GM12878 (cell line): ENCODE data around the gene APEX2. TPM values are rescaled to one million over a fixed set of nuclear protein-coding genes. Genes with fewer than 3 reads are reported as not detected.

Experiments used
- ATAC-seq: fragments of 200-7000 bp; cut with Tn5 transposase; 3 replicates; pipeline ENCODE4 v1.9.1; 2020; ENCODE audit warnings: mild to moderate bottlenecking, moderate library complexity
- BruUV-seq: library from RNA; stranded (reverse); fragments of 400-500 nt; replicated peaks from 2 replicates; lab custom pipeline; 2021; lab: Mats Ljungman, UMichigan
- CTCF ChIA-PET: fragments of 300-600 bp; sonication (Branson Sonifier 250); formaldehyde crosslinking; extraction: SDS; loops from one replicate; lab custom pipeline; 2021; ENCODE audit warnings: inconsistent platforms; lab: Yijun Ruan, JAX
- POLR2A ChIA-PET: fragments of 350-600 bp; formaldehyde crosslinking; extraction: SDS; loops from one replicate; lab custom pipeline; 2021; ENCODE audit warnings: inconsistent platforms; lab: Charles Lee
- RAD21 ChIA-PET: fragments of 300-600 bp; sonication (Branson Sonifier 250); formaldehyde crosslinking; loops from one replicate; lab custom pipeline; 2023; ENCODE audit warnings: antibody characterized with exemption; ENCODE audit not compliant: unreplicated experiment; lab: Charles Lee
- SMC1A ChIA-PET: fragments of 300-600 bp; sonication (Branson Sonifier 250); formaldehyde crosslinking; loops from one replicate; lab custom pipeline; 2023; ENCODE audit not compliant: unreplicated experiment, uncharacterized antibody; lab: Charles Lee
- DNase-seq: peaks from one replicate; pipeline ENCODE4 v3.0.0-alpha.2; 2011; ENCODE audit warnings: low read depth, low spot score
- FAIRE-seq: peaks from 3 replicates; lab custom pipeline; 2011; peaks lifted over from hg19 to GRCh38; lab: Jason Lieb, UNC
- H2AFZ ChIP-seq: 2 replicates; pipeline ENCODE4 v1.6.0; 2011; ENCODE audit warnings: low read depth, low read length, control low read depth; ENCODE audit not compliant: control insufficient read depth
- H3K27ac ChIP-seq: 2 replicates; pipeline ENCODE4 v1.5.1; 2011; ENCODE audit warnings: control low read depth; ENCODE audit not compliant: control insufficient read depth, insufficient read depth
- H3K27me3 ChIP-seq, 2 experiments: replicated peaks in 1 of 2; 2 replicates each; pipeline versions ENCODE4 v1.6.0 to v1.6.1; 2011; ENCODE audit warnings: low read length in 1 of 2; ENCODE audit not compliant: control insufficient read depth in 2 of 2, insufficient read depth in 2 of 2
- H3K36me3 ChIP-seq, 2 experiments: 2 replicates each; pipeline ENCODE4 v1.5.1; 2011; ENCODE audit warnings: low read length in 1 of 2; ENCODE audit not compliant: control insufficient read depth in 2 of 2, insufficient read depth in 2 of 2
- H3K4me1 ChIP-seq: 2 replicates; pipeline ENCODE4 v1.6.1; 2011; ENCODE audit warnings: mild to moderate bottlenecking, low read length, moderate library complexity, mixed read lengths; ENCODE audit not compliant: control insufficient read depth, insufficient read depth
- H3K4me2 ChIP-seq: 2 replicates; pipeline ENCODE4 v1.6.0; 2011; ENCODE audit warnings: control low read depth; ENCODE audit not compliant: control insufficient read depth, insufficient read depth
- H3K4me3 ChIP-seq: fragments of 200-600 bp; sonication (generic); 2 replicates; pipeline ENCODE4 v1.5.1; 2016
- H3K79me2 ChIP-seq: 2 replicates; pipeline ENCODE4 v1.6.0; 2011; ENCODE audit warnings: low read length; ENCODE audit not compliant: control insufficient read depth, insufficient read depth
- H3K9ac ChIP-seq: 2 replicates; pipeline ENCODE4 v1.8.0; 2011; ENCODE audit warnings: low read length, control low read depth, mixed read lengths; ENCODE audit not compliant: control insufficient read depth, insufficient read depth
- H3K9me3 ChIP-seq: replicated peaks from 3 replicates; pipeline ENCODE4 v1.5.1; 2011; ENCODE audit warnings: mild to moderate bottlenecking, low read length; ENCODE audit not compliant: control insufficient read depth, insufficient read depth
- H4K20me1 ChIP-seq: 2 replicates; pipeline ENCODE4 v1.6.0; 2011; ENCODE audit not compliant: control insufficient read depth, insufficient read depth
- CHD1 ChIP-seq: IDR thresholded peaks from 2 replicates; pipeline ENCODE4 v1.6.1; 2012; ENCODE audit warnings: low read depth, low read length, improper control_type of control experiment
- ESRRA ChIP-seq: IDR thresholded peaks from 2 replicates; pipeline ENCODE4 v1.6.1; 2012; ENCODE audit warnings: mild to moderate bottlenecking, low read length, improper control_type of control experiment
- ETV6 ChIP-seq, 2 experiments: fragments of 450-650 bp in 1 of 2; IDR thresholded peaks in 1 of 2; conservative IDR thresholded peaks in 1 of 2; 2 replicates each; pipeline ENCODE4 v1.6.1; 2014; ENCODE audit warnings: antibody characterized with exemption in 1 of 2, borderline replicate concordance in 1 of 2, low read depth in 1 of 2, mild to moderate bottlenecking in 1 of 2, moderate library complexity in 1 of 2
- GATAD2B ChIP-seq: fragments of 450-650 bp; conservative IDR thresholded peaks from 2 replicates; pipeline ENCODE4 v1.6.1; 2017; ENCODE audit warnings: low read depth, mild to moderate bottlenecking, moderate library complexity
- JUNB ChIP-seq: IDR thresholded peaks from 2 replicates; pipeline ENCODE4 v1.6.1; 2016; ENCODE audit warnings: antibody characterized with exemption, mild to moderate bottlenecking
- JUND ChIP-seq: IDR thresholded peaks from 2 replicates; pipeline ENCODE4 v1.6.1; 2012; ENCODE audit warnings: low read depth, mild to moderate bottlenecking, low read length, improper control_type of control experiment, moderate library complexity
- MEF2A ChIP-seq: IDR thresholded peaks from 2 replicates; pipeline ENCODE4 v1.6.1; 2011; ENCODE audit warnings: low read depth, mild to moderate bottlenecking, low read length, moderate library complexity; ENCODE audit not compliant: insufficient read depth
- MTA3 ChIP-seq: IDR thresholded peaks from 2 replicates; pipeline ENCODE4 v1.6.1; 2012; ENCODE audit warnings: low read length, inconsistent platforms, borderline replicate concordance
- NFIC ChIP-seq: IDR thresholded peaks from 2 replicates; pipeline ENCODE4 v1.6.1; 2012; ENCODE audit warnings: low read depth, mild to moderate bottlenecking, inconsistent platforms, low read length, moderate library complexity
- NR2F1 ChIP-seq: fragments of 450-650 bp; conservative IDR thresholded peaks from 2 replicates; pipeline ENCODE4 v1.6.1; 2017; ENCODE audit warnings: mild to moderate bottlenecking
- NRF1 ChIP-seq: conservative IDR thresholded peaks from 2 replicates; pipeline ENCODE4 v1.6.1; 2011; ENCODE audit warnings: mild to moderate bottlenecking, low read depth, low read length, improper control_type of control experiment
- PAX5 ChIP-seq: IDR thresholded peaks from 2 replicates; pipeline ENCODE4 v1.6.1; 2011; ENCODE audit warnings: low read depth, low read length, borderline replicate concordance
- PML ChIP-seq: IDR thresholded peaks from 2 replicates; pipeline ENCODE4 v1.6.1; 2012; ENCODE audit warnings: low read length, inconsistent platforms
- RB1 ChIP-seq: fragments of 450-650 bp; formaldehyde crosslinking; IDR thresholded peaks from 2 replicates; pipeline ENCODE4 v1.6.1; 2017; ENCODE audit warnings: mild to moderate bottlenecking, borderline replicate concordance
- TCF3 ChIP-seq: IDR thresholded peaks from 2 replicates; pipeline ENCODE4 v1.6.1; 2012; ENCODE audit warnings: low read depth, mild to moderate bottlenecking, low read length, borderline replicate concordance; ENCODE audit not compliant: insufficient read depth
- WGBS: methylation state at CpG from one replicate; pipeline ENCODE4 v1.1.6; 2016; ENCODE audit warnings: low lambda C conversion rate; ENCODE audit not compliant: insufficient replicate concordance, insufficient coverage; ENCODE audit errors: missing lambda C conversion rate; 5-methylcytosine and 5-hydroxymethylcytosine counted together
- in situ Hi-C: fragments of 300-500 bp; cut with MboI; formaldehyde crosslinking; loops from 9 replicates; pipeline ENCODE4 v1.14.3; 2018; ENCODE audit warnings: mixed read lengths
- intact Hi-C: fragments of 100-400 bp; cut with micrococcal nuclease; formaldehyde crosslinking; loops from one replicate; pipeline ENCODE4 v1.14.2; 2022; ENCODE audit not compliant: unreplicated experiment
- polyA plus RNA-seq, 11 experiments: library from polyadenylated mRNA; depleted of rRNA in 4 of 11; unstranded in 6 of 11; stranded (reverse) in 5 of 11; fragments of >200 nt; fragmentation: Nextera tagmentation in 4 of 11; fragmentation: Illumina TruSeq in 1 of 11; extraction: Ambion mirVana in 4 of 11; extraction: Trizol in 1 of 11; gene quantifications; 1 replicate in 1 of 11; 2 replicates in 10 of 11; pipeline versions ENCODE4 v1.2.1 to v1.2.3, GENCODE V29; 2011 to 2016; ENCODE audit warnings: inconsistent platforms in 2 of 11, missing spikeins in 2 of 11, low read depth in 1 of 11
- total RNA-seq, 4 experiments: library from RNA; depleted of rRNA in 3 of 4; stranded (reverse); fragments of >200 nt in 3 of 4; fragmentation: Illumina TruSeq in 1 of 4; extraction: Trizol in 1 of 4; gene quantifications; 2 replicates each; pipeline versions ENCODE4 v1.2.1 to v1.2.3, GENCODE V29; 2013 to 2021
- TF ChIP-seq, protein P1 (sequence below): fragments of 450-650 bp; IDR thresholded peaks from 2 replicates; pipeline ENCODE4 v1.6.1; 2017; ENCODE audit warnings: mild to moderate bottlenecking
- TF ChIP-seq, protein P2 (sequence below): fragments of 450-650 bp; IDR thresholded peaks from 2 replicates; pipeline ENCODE4 v1.6.1; 2018; ENCODE audit warnings: mild to moderate bottlenecking, low read depth, moderate library complexity; ENCODE audit not compliant: partially characterized antibody

APEX2 gene
- total and polyA plus RNA-seq, 10 of the 15 experiments (the other 5 are each of a cell fraction or from before 2014, with no cell fraction given): 14.9 to 51.7 (median 35.6) TPM

DNA sequence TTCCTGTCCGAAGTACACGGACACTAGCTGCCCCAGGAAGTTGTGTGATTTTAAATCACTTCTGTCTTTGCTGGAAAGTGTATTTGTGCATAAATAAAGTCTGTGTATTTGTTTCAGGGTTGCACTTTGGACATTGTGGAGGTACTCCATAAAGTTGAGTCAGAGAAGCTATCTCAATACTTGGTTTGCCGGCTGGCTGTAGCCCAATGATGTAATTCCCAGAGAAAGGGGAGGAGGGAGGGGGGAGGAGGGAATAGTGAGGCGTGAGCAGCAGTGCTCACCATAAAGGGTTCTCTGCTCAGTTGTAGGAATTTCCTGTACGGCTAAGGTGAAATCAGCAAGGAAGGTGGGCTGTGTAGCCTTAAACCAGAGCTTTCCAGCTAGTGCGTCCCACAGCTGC, 7.5 kb downstream of the APEX2 start:
- no peak for FAIRE-seq

More for the DNA sequence above, 7.5 kb downstream of the APEX2 start:
- ChIA-PET RAD21 (no interaction called here), POLR2A (interaction anchor here (0.7 to 2.9 kb wide), 2 partner anchors 8 to 13 kb away, joined by 3 to 18 read pairs; partner anchors contain the start of gene APEX2), CTCF (no interaction called here), SMC1A (interaction anchor here (0.6 kb wide), 1 partner anchor 47 kb away, joined by 3 read pairs; no protein-coding TSS in a partner anchor)
- H3K9ac ChIP-seq: no peak overlapping the region
- no TSS peak for BruUV-seq
- H3K4me1 ChIP-seq: no peaks in the 10 kb centered on the region
- H2AFZ ChIP-seq: no peak overlapping the region
- ATAC-seq (no peak), DNase-seq (no peak)
- in situ Hi-C loops: loop anchor here (10.0 kb wide), 1 partner anchor 373 kb away; no protein-coding TSS in a partner anchor
- H3K36me3 ChIP-seq: peaks cover 1 to 4% of the 10 kb centered on the region in 2 experiments; a peak in 2 of 4 replicates
- H3K4me3 ChIP-seq: no peak overlapping the region
- no peaks in the 10 kb centered on the region for H3K79me2 ChIP-seq
- no peaks in the 10 kb centered on the region for H3K27me3 ChIP-seq
- TF ChIP-seq ETV6 (conservative IDR thresholded peaks at IDR 0.05 in 1 of 2, IDR thresholded peaks at IDR 0.05 in 1 of 2; ENCODE audit: borderline replicate concordance in 1 of 2, low read depth in 1 of 2) (no peak), NR2F1 (no peak), ESRRA (no peak), CHD1 (no peak), MEF2A (no peak), MTA3 (no peak), PAX5 (no peak), GATAD2B (no peak), NFIC (no peak), JUNB (no peak), PML (no peak), JUND (no peak), TCF3 (no peak), NRF1 (no peak), RB1 (no peak)
- TF ChIP-seq, protein P1, sequence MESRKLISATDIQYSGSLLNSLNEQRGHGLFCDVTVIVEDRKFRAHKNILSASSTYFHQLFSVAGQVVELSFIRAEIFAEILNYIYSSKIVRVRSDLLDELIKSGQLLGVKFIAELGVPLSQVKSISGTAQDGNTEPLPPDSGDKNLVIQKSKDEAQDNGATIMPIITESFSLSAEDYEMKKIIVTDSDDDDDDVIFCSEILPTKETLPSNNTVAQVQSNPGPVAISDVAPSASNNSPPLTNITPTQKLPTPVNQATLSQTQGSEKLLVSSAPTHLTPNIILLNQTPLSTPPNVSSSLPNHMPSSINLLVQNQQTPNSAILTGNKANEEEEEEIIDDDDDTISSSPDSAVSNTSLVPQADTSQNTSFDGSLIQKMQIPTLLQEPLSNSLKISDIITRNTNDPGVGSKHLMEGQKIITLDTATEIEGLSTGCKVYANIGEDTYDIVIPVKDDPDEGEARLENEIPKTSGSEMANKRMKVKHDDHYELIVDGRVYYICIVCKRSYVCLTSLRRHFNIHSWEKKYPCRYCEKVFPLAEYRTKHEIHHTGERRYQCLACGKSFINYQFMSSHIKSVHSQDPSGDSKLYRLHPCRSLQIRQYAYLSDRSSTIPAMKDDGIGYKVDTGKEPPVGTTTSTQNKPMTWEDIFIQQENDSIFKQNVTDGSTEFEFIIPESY: no peak
- TF ChIP-seq, protein P2, sequence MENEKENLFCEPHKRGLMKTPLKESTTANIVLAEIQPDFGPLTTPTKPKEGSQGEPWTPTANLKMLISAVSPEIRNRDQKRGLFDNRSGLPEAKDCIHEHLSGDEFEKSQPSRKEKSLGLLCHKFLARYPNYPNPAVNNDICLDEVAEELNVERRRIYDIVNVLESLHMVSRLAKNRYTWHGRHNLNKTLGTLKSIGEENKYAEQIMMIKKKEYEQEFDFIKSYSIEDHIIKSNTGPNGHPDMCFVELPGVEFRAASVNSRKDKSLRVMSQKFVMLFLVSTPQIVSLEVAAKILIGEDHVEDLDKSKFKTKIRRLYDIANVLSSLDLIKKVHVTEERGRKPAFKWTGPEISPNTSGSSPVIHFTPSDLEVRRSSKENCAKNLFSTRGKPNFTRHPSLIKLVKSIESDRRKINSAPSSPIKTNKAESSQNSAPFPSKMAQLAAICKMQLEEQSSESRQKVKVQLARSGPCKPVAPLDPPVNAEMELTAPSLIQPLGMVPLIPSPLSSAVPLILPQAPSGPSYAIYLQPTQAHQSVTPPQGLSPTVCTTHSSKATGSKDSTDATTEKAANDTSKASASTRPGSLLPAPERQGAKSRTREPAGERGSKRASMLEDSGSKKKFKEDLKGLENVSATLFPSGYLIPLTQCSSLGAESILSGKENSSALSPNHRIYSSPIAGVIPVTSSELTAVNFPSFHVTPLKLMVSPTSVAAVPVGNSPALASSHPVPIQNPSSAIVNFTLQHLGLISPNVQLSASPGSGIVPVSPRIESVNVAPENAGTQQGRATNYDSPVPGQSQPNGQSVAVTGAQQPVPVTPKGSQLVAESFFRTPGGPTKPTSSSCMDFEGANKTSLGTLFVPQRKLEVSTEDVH: no peak
- no peaks in the 10 kb centered on the region for H3K9me3 ChIP-seq
- H3K4me2 ChIP-seq: no peak overlapping the region
- no peak overlapping the region for H3K27ac ChIP-seq
- WGBS: 59% methylated on average over 6 of the region's 6 CpGs
- intact Hi-C loops: no loop called here
- no peaks in the 10 kb centered on the region for H4K20me1 ChIP-seq
